ENCODE results near the gene DOCK4.

DNA sequence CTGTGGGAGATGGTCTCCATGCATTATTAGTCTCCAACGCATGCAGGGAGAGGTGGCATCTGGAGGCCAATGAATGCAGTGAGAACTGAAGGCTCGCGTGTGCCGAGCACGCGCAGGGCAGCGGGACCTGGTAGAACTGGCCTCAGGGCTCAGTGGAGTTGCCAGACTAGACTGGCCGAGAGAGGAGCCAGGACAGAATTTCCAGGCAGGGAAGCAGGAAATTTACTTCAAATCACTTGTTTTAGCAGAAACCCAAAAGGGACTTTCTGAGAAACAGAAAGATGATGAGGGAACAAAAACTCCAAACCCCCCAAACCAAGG is 332.9 kb downstream of the DOCK4 start:
- no peak for TF ChIP-seq BACH1 (IDR thresholded peaks at IDR 0.05; ENCODE audit: borderline replicate concordance)
- TF ChIP-seq, protein P1, sequence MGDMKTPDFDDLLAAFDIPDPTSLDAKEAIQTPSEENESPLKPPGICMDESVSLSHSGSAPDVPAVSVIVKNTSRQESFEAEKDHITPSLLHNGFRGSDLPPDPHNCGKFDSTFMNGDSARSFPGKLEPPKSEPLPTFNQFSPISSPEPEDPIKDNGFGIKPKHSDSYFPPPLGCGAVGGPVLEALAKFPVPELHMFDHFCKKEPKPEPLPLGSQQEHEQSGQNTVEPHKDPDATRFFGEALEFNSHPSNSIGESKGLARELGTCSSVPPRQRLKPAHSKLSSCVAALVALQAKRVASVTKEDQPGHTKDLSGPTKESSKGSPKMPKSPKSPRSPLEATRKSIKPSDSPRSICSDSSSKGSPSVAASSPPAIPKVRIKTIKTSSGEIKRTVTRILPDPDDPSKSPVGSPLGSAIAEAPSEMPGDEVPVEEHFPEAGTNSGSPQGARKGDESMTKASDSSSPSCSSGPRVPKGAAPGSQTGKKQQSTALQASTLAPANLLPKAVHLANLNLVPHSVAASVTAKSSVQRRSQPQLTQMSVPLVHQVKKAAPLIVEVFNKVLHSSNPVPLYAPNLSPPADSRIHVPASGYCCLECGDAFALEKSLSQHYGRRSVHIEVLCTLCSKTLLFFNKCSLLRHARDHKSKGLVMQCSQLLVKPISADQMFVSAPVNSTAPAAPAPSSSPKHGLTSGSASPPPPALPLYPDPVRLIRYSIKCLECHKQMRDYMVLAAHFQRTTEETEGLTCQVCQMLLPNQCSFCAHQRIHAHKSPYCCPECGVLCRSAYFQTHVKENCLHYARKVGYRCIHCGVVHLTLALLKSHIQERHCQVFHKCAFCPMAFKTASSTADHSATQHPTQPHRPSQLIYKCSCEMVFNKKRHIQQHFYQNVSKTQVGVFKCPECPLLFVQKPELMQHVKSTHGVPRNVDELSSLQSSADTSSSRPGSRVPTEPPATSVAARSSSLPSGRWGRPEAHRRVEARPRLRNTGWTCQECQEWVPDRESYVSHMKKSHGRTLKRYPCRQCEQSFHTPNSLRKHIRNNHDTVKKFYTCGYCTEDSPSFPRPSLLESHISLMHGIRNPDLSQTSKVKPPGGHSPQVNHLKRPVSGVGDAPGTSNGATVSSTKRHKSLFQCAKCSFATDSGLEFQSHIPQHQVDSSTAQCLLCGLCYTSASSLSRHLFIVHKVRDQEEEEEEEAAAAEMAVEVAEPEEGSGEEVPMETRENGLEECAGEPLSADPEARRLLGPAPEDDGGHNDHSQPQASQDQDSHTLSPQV (IDR thresholded peaks at IDR 0.05) = no peak
- TF ChIP-seq, protein P2, sequence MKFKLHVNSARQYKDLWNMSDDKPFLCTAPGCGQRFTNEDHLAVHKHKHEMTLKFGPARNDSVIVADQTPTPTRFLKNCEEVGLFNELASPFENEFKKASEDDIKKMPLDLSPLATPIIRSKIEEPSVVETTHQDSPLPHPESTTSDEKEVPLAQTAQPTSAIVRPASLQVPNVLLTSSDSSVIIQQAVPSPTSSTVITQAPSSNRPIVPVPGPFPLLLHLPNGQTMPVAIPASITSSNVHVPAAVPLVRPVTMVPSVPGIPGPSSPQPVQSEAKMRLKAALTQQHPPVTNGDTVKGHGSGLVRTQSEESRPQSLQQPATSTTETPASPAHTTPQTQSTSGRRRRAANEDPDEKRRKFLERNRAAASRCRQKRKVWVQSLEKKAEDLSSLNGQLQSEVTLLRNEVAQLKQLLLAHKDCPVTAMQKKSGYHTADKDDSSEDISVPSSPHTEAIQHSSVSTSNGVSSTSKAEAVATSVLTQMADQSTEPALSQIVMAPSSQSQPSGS (IDR thresholded peaks at IDR 0.05; ENCODE audit: low read length) = no peak
- no peak for TF ChIP-seq EZH2 (IDR thresholded peaks at IDR 0.05; ENCODE audit: borderline replicate concordance, control insufficient read depth, low read depth, low read length)
- TF ChIP-seq, protein P3, sequence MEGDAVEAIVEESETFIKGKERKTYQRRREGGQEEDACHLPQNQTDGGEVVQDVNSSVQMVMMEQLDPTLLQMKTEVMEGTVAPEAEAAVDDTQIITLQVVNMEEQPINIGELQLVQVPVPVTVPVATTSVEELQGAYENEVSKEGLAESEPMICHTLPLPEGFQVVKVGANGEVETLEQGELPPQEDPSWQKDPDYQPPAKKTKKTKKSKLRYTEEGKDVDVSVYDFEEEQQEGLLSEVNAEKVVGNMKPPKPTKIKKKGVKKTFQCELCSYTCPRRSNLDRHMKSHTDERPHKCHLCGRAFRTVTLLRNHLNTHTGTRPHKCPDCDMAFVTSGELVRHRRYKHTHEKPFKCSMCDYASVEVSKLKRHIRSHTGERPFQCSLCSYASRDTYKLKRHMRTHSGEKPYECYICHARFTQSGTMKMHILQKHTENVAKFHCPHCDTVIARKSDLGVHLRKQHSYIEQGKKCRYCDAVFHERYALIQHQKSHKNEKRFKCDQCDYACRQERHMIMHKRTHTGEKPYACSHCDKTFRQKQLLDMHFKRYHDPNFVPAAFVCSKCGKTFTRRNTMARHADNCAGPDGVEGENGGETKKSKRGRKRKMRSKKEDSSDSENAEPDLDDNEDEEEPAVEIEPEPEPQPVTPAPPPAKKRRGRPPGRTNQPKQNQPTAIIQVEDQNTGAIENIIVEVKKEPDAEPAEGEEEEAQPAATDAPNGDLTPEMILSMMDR (IDR thresholded peaks at IDR 0.05 in 2 of 3, conservative IDR thresholded peaks at IDR 0.05 in 1 of 3; ENCODE audit: control insufficient read depth in 2 of 3, extremely low read depth in 1 of 3, insufficient read depth in 1 of 3, low read depth in 3 of 3, low read length in 3 of 3) = no peak
- no peak for TF ChIP-seq ESRRA (IDR thresholded peaks at IDR 0.05; ENCODE audit: low read length)
- TF ChIP-seq, protein P4, sequence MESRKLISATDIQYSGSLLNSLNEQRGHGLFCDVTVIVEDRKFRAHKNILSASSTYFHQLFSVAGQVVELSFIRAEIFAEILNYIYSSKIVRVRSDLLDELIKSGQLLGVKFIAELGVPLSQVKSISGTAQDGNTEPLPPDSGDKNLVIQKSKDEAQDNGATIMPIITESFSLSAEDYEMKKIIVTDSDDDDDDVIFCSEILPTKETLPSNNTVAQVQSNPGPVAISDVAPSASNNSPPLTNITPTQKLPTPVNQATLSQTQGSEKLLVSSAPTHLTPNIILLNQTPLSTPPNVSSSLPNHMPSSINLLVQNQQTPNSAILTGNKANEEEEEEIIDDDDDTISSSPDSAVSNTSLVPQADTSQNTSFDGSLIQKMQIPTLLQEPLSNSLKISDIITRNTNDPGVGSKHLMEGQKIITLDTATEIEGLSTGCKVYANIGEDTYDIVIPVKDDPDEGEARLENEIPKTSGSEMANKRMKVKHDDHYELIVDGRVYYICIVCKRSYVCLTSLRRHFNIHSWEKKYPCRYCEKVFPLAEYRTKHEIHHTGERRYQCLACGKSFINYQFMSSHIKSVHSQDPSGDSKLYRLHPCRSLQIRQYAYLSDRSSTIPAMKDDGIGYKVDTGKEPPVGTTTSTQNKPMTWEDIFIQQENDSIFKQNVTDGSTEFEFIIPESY (IDR thresholded peaks at IDR 0.05) = no peak
- TF ChIP-seq EP300 (IDR thresholded peaks at IDR 0.05; ENCODE audit: borderline replicate concordance in 1 of 2, control insufficient read depth in 1 of 2, low read depth in 2 of 2, low read length in 2 of 2) = no peak
- no peak for TF ChIP-seq YY1 (IDR thresholded peaks at IDR 0.05; ENCODE audit: low read depth, low read length)
- no peak for TF ChIP-seq MXI1 (IDR thresholded peaks at IDR 0.05; ENCODE audit: low read depth, low read length)
- TF ChIP-seq FOXM1 (IDR thresholded peaks at IDR 0.05; ENCODE audit: low read depth, low read length) = no peak
